Measurements from ENCODE around the gene LCE3A.
"Not testable (repeated sequence)": the region's sequence is repeated elsewhere in the genome, so short reads cannot be mapped to it uniquely, and the experiment has no call there.

The LCE3A gene

DNA sequence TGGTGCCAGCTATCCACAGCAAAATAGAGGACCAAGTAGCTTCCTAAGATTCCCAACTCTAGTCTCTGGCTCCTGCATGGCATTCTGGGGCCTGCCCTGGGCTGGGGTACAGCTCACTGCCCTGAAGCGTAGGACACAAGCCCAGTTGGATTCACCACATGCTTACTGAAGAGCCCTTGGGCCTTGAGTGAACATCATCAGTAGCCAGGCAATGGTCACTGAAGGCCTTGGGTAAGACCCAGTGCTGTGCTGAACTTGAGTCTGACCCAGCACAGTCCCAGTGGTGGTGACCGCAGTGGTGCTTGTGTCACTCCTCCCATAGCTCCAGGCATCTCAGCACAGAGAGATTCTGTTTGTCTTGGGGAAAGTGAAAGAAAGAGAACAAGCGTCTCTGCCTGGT, 7.7 kb upstream of the LCE3A start:
- no peak overlapping the region for H3K9ac ChIP-seq (ENCODE audit: low read depth, low read length)
- H3K9me3 ChIP-seq (ENCODE audit: control insufficient read depth, insufficient read depth, low read length): peaks cover 9% of the 10 kb centered on the region
- no peak overlapping the region for H3K4me3 ChIP-seq (ENCODE audit: low read depth, low read length)
- H3K4me1 ChIP-seq (ENCODE audit: control insufficient read depth, insufficient read depth, low read length): no peaks in the 10 kb centered on the region
- H3K36me3 ChIP-seq (ENCODE audit: control insufficient read depth, insufficient read depth, low read length): no peaks in the 10 kb centered on the region
- no peaks in the 10 kb centered on the region for H3K27me3 ChIP-seq (ENCODE audit: control insufficient read depth, insufficient read depth, low read length)

DNA sequence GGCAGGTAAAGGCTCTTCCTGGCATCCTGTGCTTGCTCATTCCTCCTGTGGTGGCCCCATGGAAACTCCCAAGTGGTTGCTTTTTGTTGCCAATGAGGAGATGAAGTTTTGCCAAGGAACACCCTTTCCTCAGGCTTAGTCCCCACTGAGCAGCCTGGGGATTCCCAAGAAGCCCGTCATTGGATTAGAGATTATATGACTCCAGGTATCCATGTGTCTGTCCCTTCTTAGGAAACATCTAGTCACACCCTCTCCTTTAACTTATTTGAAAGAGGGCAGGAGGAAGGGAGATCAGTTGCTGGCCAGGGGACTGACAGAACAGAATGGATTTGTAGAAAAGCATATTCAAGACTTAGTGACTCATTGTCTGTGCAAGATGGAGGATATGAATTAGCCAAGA, 3.8 kb upstream of the LCE3A start:
- no peak overlapping the region for H3K4me3 ChIP-seq (ENCODE audit: low read depth, low read length)
- H3K9me3 ChIP-seq (ENCODE audit: control insufficient read depth, insufficient read depth, low read length): peaks cover 17% of the 10 kb centered on the region
- H3K4me1 ChIP-seq (ENCODE audit: control insufficient read depth, insufficient read depth, low read length): no peaks in the 10 kb centered on the region
- H3K36me3 ChIP-seq (ENCODE audit: control insufficient read depth, insufficient read depth, low read length): no peaks in the 10 kb centered on the region
- H3K27me3 ChIP-seq (ENCODE audit: control insufficient read depth, insufficient read depth, low read length): no peaks in the 10 kb centered on the region
- H3K9ac ChIP-seq (ENCODE audit: low read depth, low read length): no peak overlapping the region

DNA sequence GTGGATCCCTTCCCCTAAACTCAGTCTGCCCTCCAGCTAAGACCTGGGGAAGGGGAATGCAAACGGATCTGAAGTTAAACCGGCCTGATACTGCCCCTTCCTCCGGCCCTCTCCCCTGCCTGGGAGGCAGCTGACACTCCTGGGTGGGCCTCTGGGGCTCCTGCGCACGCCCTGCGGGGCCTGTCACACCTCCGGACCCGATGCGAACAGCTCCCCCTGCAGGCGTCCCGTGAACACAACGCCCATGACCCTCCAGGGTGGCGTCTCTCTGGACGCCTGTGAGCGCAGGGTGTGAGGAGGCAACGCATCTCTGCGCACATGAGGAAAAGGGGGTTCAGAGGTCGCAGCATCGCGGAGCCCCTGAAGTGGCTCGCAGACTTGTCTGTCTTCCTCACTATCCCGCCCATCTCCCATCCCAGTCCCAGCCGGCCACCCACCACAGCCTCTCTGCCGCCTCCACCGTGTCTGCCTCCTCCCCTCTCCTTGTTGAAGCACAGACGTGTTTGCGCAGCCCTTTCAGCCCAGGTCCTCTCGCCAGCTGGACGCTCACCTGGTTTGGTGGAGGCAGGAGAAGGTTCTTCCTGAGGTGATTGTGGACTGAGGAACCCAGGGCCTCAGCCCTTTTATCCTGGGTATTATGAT, 421 bp upstream of the LCE3A start:
- Histone ChIP-seq H3K4me1 (ENCODE audit: control insufficient read depth, insufficient read depth, low read length) (no peaks in the 10 kb centered on the region), H3K27me3 (ENCODE audit: control insufficient read depth, insufficient read depth, low read length) (no peaks in the 10 kb centered on the region), H3K4me3 (ENCODE audit: low read depth, low read length) (no peak overlapping the region), H3K9me3 (ENCODE audit: control insufficient read depth, insufficient read depth, low read length) (peaks cover 27% of the 10 kb centered on the region), H3K36me3 (ENCODE audit: control insufficient read depth, insufficient read depth, low read length) (no peaks in the 10 kb centered on the region), H3K9ac (ENCODE audit: low read depth, low read length) (no peak overlapping the region)

DNA sequence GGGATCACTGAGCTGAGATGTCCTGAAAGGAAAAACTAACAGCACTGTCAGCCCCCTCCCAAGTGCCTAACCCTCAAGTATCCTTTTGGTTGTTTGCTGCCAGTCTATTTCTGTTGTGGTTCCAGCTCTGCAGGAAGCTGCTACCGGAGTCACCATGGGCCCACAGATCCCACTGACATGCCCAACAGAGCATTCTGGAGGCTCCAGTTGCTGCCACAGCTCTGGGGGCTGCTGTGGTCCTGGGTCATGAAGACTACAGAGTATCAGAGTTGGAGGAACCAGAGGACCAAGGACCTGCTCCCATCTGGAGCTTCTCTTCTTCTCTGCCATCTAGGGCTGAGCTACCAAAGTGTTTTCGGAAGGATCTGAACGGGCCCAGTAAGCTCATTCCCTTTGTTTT, 910 bp downstream of the LCE3A start:
- H3K36me3 ChIP-seq (ENCODE audit: control insufficient read depth, insufficient read depth, low read length): no peaks in the 10 kb centered on the region
- H3K4me1 ChIP-seq (ENCODE audit: control insufficient read depth, insufficient read depth, low read length): no peaks in the 10 kb centered on the region
- peaks cover 22% of the 10 kb centered on the region for H3K9me3 ChIP-seq (ENCODE audit: control insufficient read depth, insufficient read depth, low read length)
- no peak overlapping the region for H3K9ac ChIP-seq (ENCODE audit: low read depth, low read length)
- H3K4me3 ChIP-seq (ENCODE audit: low read depth, low read length): no peak overlapping the region
- no peaks in the 10 kb centered on the region for H3K27me3 ChIP-seq (ENCODE audit: control insufficient read depth, insufficient read depth, low read length)

DNA sequence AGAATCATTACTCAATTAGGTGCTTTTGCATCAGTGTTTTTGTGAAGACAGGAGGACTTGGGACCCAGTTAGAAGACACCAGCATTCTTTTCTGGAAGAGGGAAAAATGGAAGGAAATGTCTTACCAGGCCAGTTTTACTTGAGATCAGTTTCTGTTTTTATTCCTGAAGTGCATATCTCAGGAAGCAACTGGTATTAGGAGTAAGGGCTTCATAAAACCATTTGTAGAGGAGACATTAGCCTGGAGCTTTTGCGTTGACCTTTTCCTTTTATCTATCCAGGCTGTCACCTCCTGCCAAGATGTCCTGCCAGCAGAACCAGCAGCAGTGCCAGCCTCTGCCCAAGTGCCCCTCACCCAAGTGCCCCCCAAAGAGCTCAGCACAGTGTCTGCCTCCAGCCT, 9.4 kb downstream of the LCE3A start, which contains the start of gene LCE3B:
LCE3B (plus strand) TSS at position 301 of the 400 bp plus-strand sequence; CDS start at position 301, 0 bp downstream.
- Histone ChIP-seq H3K4me1 (ENCODE audit: control insufficient read depth, insufficient read depth, low read length) (no peaks in the 10 kb centered on the region), H3K27me3 (ENCODE audit: control insufficient read depth, insufficient read depth, low read length) (no peaks in the 10 kb centered on the region), H3K9me3 (ENCODE audit: control insufficient read depth, insufficient read depth, low read length) (peaks cover 2% of the 10 kb centered on the region), H3K36me3 (ENCODE audit: control insufficient read depth, insufficient read depth, low read length) (no peaks in the 10 kb centered on the region), H3K9ac (ENCODE audit: low read depth, low read length) (no peak within 1 kb of the TSS), H3K4me3 (ENCODE audit: low read depth, low read length) (no peak within 1 kb of the TSS)

DNA sequence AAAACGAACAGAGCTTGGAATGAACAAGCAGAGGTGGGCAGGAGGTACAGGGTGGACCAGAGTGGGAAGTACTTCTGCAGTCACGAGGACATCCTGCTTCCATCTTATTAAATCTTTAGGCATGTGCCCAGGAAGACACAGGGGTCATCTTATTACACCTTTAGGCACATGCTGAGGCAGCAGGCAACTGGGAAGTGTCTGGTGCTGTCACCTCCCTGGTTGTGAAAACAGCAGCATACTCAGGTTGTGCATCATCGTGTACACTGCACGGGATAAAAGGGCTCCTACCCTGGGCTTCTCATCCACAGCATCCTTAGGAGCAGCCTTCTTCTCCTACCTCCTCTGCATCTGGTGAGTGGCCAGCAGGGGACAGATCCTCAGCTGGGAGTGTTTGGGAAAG, 23.0 kb downstream of the LCE3A start, which contains the start of gene LCE3C:
LCE3C (plus strand) TSS at position 301 of the 400 bp plus-strand sequence. CDS start 498 bp downstream, outside the sequence.
- Histone ChIP-seq H3K27me3 (ENCODE audit: control insufficient read depth, insufficient read depth, low read length) (no peaks in the 10 kb centered on the region), H3K4me1 (ENCODE audit: control insufficient read depth, insufficient read depth, low read length) (no peaks in the 10 kb centered on the region), H3K36me3 (ENCODE audit: control insufficient read depth, insufficient read depth, low read length) (no peaks in the 10 kb centered on the region), H3K9me3 (ENCODE audit: control insufficient read depth, insufficient read depth, low read length) (no peaks in the 10 kb centered on the region), H3K4me3 (ENCODE audit: low read depth, low read length) (no peak within 1 kb of the TSS), H3K9ac (ENCODE audit: low read depth, low read length) (no peak within 1 kb of the TSS)

DNA sequence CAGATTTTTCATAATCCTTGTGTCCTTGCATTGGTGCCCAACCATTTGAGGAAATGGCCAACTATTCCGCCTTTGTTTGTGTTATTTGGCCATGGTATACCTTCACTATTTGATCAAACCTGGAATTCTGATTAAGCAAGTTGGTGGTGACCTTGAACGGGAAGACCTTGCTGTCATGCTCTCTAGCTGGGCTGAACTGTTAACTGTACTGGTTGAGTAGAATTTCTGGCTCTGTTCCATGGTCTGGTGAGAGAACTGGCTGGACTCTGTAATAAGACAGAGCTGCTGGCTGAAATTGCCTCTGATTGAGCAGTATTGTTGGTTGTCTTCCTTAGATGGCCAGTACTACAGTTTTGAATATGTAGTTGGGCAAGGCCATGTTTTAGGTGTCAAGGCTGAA, 25.9 kb downstream of the LCE3A start:
- Histone ChIP-seq H3K9ac (ENCODE audit: low read depth, low read length) (no peak overlapping the region), H3K36me3 (ENCODE audit: control insufficient read depth, insufficient read depth, low read length) (no peaks in the 10 kb centered on the region), H3K4me3 (ENCODE audit: low read depth, low read length) (no peak overlapping the region), H3K9me3 (ENCODE audit: control insufficient read depth, insufficient read depth, low read length) (no peaks in the 10 kb centered on the region), H3K4me1 (ENCODE audit: control insufficient read depth, insufficient read depth, low read length) (no peaks in the 10 kb centered on the region), H3K27me3 (ENCODE audit: control insufficient read depth, insufficient read depth, low read length) (no peaks in the 10 kb centered on the region)

DNA sequence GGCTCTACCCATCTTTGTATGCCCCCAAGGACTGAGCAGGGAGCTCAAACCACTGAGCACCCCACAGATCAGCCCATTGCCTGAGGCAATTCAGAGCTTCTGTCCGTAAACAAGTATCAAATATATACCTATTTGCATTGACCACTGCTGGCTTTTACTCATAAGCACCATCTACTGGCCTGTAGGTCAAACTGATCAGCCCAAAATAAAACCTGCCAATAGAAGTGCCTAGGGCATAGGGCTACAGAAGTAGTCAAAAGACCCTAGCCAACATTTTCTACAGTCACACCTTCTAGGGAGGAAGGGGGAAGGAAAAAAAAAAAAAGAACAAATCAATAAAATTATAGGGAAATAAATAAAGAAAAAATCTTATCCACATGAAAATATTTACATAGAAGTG, 37.3 kb downstream of the LCE3A start:
- Histone ChIP-seq H3K9me3 (ENCODE audit: control insufficient read depth, insufficient read depth, low read length) (peaks cover 8% of the 10 kb centered on the region), H3K36me3 (ENCODE audit: control insufficient read depth, insufficient read depth, low read length) (no peaks in the 10 kb centered on the region), H3K4me1 (ENCODE audit: control insufficient read depth, insufficient read depth, low read length) (no peaks in the 10 kb centered on the region), H3K9ac (ENCODE audit: low read depth, low read length) (no peak overlapping the region), H3K27me3 (ENCODE audit: control insufficient read depth, insufficient read depth, low read length) (no peaks in the 10 kb centered on the region), H3K4me3 (ENCODE audit: low read depth, low read length) (no peak overlapping the region)

DNA sequence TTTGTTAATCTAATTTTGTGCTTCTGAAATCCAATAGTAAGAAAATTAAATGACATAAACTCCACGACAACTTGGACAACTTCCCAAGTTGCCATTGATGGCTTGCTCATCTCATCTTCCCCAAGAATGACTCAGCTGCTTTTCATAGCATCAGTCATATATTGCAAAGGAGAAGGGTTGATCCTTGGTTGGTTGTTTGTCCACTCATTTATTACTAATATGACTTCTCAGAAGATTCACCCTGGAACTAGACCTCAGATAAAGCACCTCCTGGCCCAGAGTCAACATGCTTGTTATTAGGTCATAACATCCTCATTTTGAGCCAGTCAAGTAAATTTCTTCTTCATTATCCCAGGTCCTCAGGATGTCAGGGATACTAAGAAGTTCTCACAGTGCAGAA, 40.3 kb downstream of the LCE3A start:
- Histone ChIP-seq H3K4me1 (ENCODE audit: control insufficient read depth, insufficient read depth, low read length) (no peaks in the 10 kb centered on the region), H3K36me3 (ENCODE audit: control insufficient read depth, insufficient read depth, low read length) (no peaks in the 10 kb centered on the region), H3K4me3 (ENCODE audit: low read depth, low read length) (no peak overlapping the region), H3K9me3 (ENCODE audit: control insufficient read depth, insufficient read depth, low read length) (peaks cover 11% of the 10 kb centered on the region), H3K9ac (ENCODE audit: low read depth, low read length) (no peak overlapping the region), H3K27me3 (ENCODE audit: control insufficient read depth, insufficient read depth, low read length) (no peaks in the 10 kb centered on the region)

DNA sequence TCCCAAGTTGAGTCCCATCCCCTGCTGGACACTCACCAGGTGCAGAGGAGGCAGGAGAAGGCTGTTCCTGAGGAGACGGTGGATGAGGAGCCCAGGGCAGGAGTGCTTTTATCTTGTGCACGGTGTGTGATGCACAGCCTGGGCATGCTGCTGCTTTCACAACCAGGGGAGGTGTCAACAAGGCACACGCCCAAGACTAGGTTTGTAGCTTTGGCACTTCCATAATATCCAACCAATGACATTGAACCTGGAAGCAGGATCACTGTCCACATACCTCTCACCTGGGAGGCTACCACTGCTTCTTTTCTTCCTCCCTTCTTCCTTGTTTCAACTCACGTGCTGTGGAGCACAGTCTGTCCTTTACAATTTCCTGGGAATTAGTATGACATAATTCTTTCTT, 42.5 kb downstream of the LCE3A start, which contains the start of gene LCE3D:
LCE3D (minus strand) TSS at position 84 of the 400 bp plus-strand sequence. CDS start 580 bp downstream, outside the sequence.
- no peaks in the 10 kb centered on the region for H3K4me1 ChIP-seq (ENCODE audit: control insufficient read depth, insufficient read depth, low read length)
- peaks cover 14% of the 10 kb centered on the region for H3K9me3 ChIP-seq (ENCODE audit: control insufficient read depth, insufficient read depth, low read length)
- H3K4me3 ChIP-seq (ENCODE audit: low read depth, low read length): no peak within 1 kb of the TSS
- H3K27me3 ChIP-seq (ENCODE audit: control insufficient read depth, insufficient read depth, low read length): no peaks in the 10 kb centered on the region
- no peak within 1 kb of the TSS for H3K9ac ChIP-seq (ENCODE audit: low read depth, low read length)
- H3K36me3 ChIP-seq (ENCODE audit: control insufficient read depth, insufficient read depth, low read length): no peaks in the 10 kb centered on the region

DNA sequence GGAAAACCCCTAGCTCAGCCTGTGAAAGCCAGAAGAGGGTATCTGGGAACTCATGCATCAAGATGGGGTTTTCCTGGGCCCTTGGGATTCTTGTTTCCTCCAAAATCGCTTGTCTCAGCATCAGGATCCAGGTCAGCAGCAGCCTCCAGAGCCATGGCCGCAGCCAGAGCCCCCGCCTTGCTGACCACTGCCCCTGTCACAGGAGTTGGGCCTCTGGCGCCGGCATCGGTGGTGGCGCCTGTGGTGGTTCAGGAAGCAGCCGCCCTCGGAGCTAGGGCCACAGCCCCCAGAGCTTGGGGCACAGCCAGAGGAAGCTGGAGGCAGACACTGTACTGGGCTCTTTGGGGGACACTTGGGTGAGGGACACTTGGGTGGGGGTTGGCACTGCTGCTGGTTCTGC, 43.4 kb downstream of the LCE3A start:
- peaks cover 14% of the 10 kb centered on the region for H3K9me3 ChIP-seq (ENCODE audit: control insufficient read depth, insufficient read depth, low read length)
- not testable (repeated sequence) for H3K4me1 ChIP-seq (ENCODE audit: control insufficient read depth, insufficient read depth, low read length); H3K27me3 ChIP-seq (ENCODE audit: control insufficient read depth, insufficient read depth, low read length); H3K9ac ChIP-seq (ENCODE audit: low read depth, low read length); H3K36me3 ChIP-seq (ENCODE audit: control insufficient read depth, insufficient read depth, low read length); H3K4me3 ChIP-seq (ENCODE audit: low read depth, low read length)

DNA sequence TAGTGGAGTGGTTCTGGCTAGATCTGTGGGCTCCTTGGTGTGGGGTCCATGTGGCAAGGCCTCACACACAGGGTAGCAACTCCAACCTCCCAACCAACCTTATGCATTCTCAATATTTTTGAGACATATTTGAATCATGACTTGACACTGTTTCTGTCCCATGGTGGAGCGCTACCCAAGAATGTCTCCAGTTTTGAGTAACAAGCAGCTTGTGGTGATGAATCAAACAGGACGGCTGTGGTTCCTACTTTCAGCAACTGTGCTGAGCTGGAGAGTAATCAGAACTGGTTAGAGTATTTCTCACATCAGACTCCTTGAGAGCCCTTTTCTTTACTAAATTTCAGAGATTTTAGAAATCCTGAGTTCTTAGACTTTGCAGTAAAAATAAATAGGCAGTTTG, 45.7 kb downstream of the LCE3A start:
- H3K4me3 ChIP-seq (ENCODE audit: low read depth, low read length): no peak overlapping the region
- no peaks in the 10 kb centered on the region for H3K27me3 ChIP-seq (ENCODE audit: control insufficient read depth, insufficient read depth, low read length)
- H3K9me3 ChIP-seq (ENCODE audit: control insufficient read depth, insufficient read depth, low read length): peaks cover 23% of the 10 kb centered on the region
- no peaks in the 10 kb centered on the region for H3K36me3 ChIP-seq (ENCODE audit: control insufficient read depth, insufficient read depth, low read length)
- no peaks in the 10 kb centered on the region for H3K4me1 ChIP-seq (ENCODE audit: control insufficient read depth, insufficient read depth, low read length)
- no peak overlapping the region for H3K9ac ChIP-seq (ENCODE audit: low read depth, low read length)

Measured in iPS-15b (cell line).